Liver (tissue), 9 donors: ENCODE data around the gene SPTAN1. TPM values are rescaled to one million over a fixed set of nuclear protein-coding genes. Genes with fewer than 3 reads are reported as not detected.

ENCODE experiments used
- DNase-seq: peaks from one replicate; pipeline ENCODE4 v3.0.0-alpha.2; 2017; ENCODE audit warnings: low spot score
- H3K27ac ChIP-seq, 2 donors: one replicate each; pipeline ENCODE4 v1.7.0; 2013; ENCODE audit warnings: inconsistent platforms in 2 of 2, low read length in 2 of 2, control low read depth in 1 of 2, low read depth in 1 of 2, mild to moderate bottlenecking in 1 of 2
- H3K27me3 ChIP-seq, 4 donors: one replicate each; pipeline versions ENCODE4 v1.6.1 to v1.7.0; 2013; ENCODE audit warnings: low read length in 3 of 4, inconsistent platforms in 1 of 4, mild to moderate bottlenecking in 1 of 4, moderate library complexity in 1 of 4; ENCODE audit not compliant: control insufficient read depth in 4 of 4, insufficient read depth in 4 of 4
- H3K36me3 ChIP-seq, 4 donors: one replicate each; pipeline versions ENCODE4 v1.6.1 to v1.7.0; 2013; ENCODE audit warnings: low read length in 3 of 4, mild to moderate bottlenecking in 3 of 4, low read depth in 1 of 4, moderate library complexity in 1 of 4; ENCODE audit not compliant: control insufficient read depth in 4 of 4, insufficient read depth in 3 of 4
- H3K4me1 ChIP-seq, 4 donors: one replicate each; pipeline versions ENCODE4 v1.6.1 to v1.7.0; 2013; ENCODE audit warnings: low read length in 3 of 4, mild to moderate bottlenecking in 3 of 4, moderate library complexity in 1 of 4; ENCODE audit not compliant: control insufficient read depth in 4 of 4, insufficient read depth in 4 of 4
- H3K4me3 ChIP-seq, 3 donors: one replicate each; pipeline versions ENCODE4 v1.6.1 to v1.7.0; 2013; ENCODE audit warnings: low read length in 3 of 3, control low read depth in 1 of 3, low read depth in 1 of 3, mild to moderate bottlenecking in 1 of 3
- H3K9ac ChIP-seq, 2 donors: one replicate each; pipeline ENCODE4 v1.7.0; 2013; ENCODE audit warnings: low read length in 2 of 2, mild to moderate bottlenecking in 2 of 2, moderate library complexity in 2 of 2, control low read depth in 1 of 2, low read depth in 1 of 2
- H3K9me3 ChIP-seq, 4 donors: one replicate each; pipeline versions ENCODE4 v1.6.1 to v1.7.0; 2013; ENCODE audit warnings: low read length in 3 of 4; ENCODE audit not compliant: control insufficient read depth in 4 of 4
- CTCF ChIP-seq: fragments of 150-350 bp; IDR thresholded peaks from 2 replicates; pipeline ENCODE4 v1.5.1; 2017; ENCODE audit warnings: improper control_type of control experiment, low read depth, low read length; ENCODE audit not compliant: missing input control
- HNF4A ChIP-seq, 2 donors: conservative IDR thresholded peaks; 2 replicates each; pipeline ENCODE4 v1.6.1; 2016; ENCODE audit warnings: antibody characterized with exemption in 2 of 2, mild to moderate bottlenecking in 2 of 2
- MAX ChIP-seq: IDR thresholded peaks from 2 replicates; pipeline ENCODE4 v1.6.1; 2016; ENCODE audit warnings: antibody characterized with exemption
- NR2F2 ChIP-seq: IDR thresholded peaks from 2 replicates; pipeline ENCODE4 v1.6.1; 2016; ENCODE audit warnings: antibody characterized with exemption
- RAD21 ChIP-seq, 2 donors: IDR thresholded peaks; 2 replicates each; pipeline ENCODE4 v1.6.1; 2016; ENCODE audit warnings: antibody characterized with exemption in 2 of 2, mild to moderate bottlenecking in 2 of 2
- RXRA ChIP-seq, 2 donors: IDR thresholded peaks; 2 replicates each; pipeline ENCODE4 v1.6.1; 2017 to 2018; ENCODE audit warnings: antibody characterized with exemption in 2 of 2, mild to moderate bottlenecking in 1 of 2
- ZBTB33 ChIP-seq: IDR thresholded peaks from 2 replicates; pipeline ENCODE4 v1.6.1; 2016; ENCODE audit warnings: antibody characterized with exemption
- WGBS: extraction: QIAGEN DNeasy Blood & Tissue Kit; methylation state at CpG from one replicate; pipeline ENCODE4 v1.1.7; 2013; 5-methylcytosine and 5-hydroxymethylcytosine counted together
- polyA plus RNA-seq, 2 donors: library from polyadenylated mRNA; stranded (reverse) in 1 of 2; unstranded in 1 of 2; fragments of 200-250 nt in 1 of 2; fragments of >200 nt in 1 of 2; fragmentation: Nextera tagmentation in 1 of 2; extraction: Ambion mirVana in 1 of 2; gene quantifications; one replicate each; pipeline versions ENCODE4 v1.2.1 to v1.2.3, GENCODE V29; 2013 to 2015
- total RNA-seq, 2 donors: library from RNA; depleted of rRNA; stranded (reverse); fragments of >200 nt; gene quantifications; one replicate each; pipeline ENCODE4 v1.2.3, GENCODE V29; 2014
- TF ChIP-seq, protein P1 (sequence below): IDR thresholded peaks from 2 replicates; pipeline ENCODE4 v1.6.1; 2016; ENCODE audit warnings: antibody characterized with exemption, mild to moderate bottlenecking
- TF ChIP-seq, protein P2 (sequence below): IDR thresholded peaks from 2 replicates; pipeline ENCODE4 v1.6.1; 2016; ENCODE audit warnings: antibody characterized with exemption
- donor health status: healthy.
- donor health status: healthy.
- donor health status: healthy.
- donor health status: healthy.
- donor health status: healthy.

Gene SPTAN1
- total and polyA plus RNA-seq, 4 donors: 31.3 to 86.5 (median 60.4) TPM

DNA sequence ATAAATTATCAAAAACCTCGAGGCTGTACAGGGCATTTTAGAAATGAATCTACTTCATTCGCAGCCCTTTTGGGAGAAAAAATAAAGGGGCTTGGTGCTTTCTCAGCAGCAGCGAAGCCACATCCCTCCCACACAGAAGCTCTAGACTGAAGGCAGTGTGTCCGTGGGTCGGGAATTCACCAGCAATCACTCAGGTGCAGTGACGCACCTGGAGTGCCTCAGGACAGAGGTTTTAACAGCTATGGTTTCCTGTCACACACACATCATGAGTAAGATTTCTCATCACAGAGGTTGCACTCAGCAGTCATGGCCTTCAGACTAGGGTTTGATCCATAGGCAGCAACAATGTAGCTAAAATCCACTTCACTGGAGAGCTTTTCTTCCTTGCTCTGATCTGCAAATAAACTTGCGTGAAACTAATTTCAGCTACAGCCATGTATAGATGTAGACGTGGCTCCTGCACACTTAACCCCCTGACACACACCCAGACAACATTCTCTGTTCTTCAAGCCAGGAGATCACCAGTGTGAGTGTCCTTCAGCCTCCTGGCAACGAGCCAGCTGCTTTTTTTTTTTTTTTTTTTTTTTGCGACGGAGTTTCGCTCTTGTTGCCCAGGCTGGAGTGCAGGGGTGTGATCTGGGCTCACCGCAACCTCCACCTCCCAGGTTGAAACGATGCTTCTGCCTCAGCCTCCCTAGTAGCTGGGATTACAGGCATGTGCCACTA is 69.5 kb downstream of the SPTAN1 start:
- Histone ChIP-seq H3K36me3 (peaks cover 31 to 77% (median 54%) of the 10 kb centered on the region in 4 donors), H3K4me1 (peaks cover 0 to 8% (median 0%) of the 10 kb centered on the region in 4 donors), H3K9me3 (no peaks in the 10 kb centered on the region), H3K9ac (no peak overlapping the region), H3K27ac (no peak overlapping the region), H3K27me3 (no peaks in the 10 kb centered on the region), H3K4me3 (no peak overlapping the region)
- TF ChIP-seq MAX: no peak
- TF ChIP-seq, protein P1, sequence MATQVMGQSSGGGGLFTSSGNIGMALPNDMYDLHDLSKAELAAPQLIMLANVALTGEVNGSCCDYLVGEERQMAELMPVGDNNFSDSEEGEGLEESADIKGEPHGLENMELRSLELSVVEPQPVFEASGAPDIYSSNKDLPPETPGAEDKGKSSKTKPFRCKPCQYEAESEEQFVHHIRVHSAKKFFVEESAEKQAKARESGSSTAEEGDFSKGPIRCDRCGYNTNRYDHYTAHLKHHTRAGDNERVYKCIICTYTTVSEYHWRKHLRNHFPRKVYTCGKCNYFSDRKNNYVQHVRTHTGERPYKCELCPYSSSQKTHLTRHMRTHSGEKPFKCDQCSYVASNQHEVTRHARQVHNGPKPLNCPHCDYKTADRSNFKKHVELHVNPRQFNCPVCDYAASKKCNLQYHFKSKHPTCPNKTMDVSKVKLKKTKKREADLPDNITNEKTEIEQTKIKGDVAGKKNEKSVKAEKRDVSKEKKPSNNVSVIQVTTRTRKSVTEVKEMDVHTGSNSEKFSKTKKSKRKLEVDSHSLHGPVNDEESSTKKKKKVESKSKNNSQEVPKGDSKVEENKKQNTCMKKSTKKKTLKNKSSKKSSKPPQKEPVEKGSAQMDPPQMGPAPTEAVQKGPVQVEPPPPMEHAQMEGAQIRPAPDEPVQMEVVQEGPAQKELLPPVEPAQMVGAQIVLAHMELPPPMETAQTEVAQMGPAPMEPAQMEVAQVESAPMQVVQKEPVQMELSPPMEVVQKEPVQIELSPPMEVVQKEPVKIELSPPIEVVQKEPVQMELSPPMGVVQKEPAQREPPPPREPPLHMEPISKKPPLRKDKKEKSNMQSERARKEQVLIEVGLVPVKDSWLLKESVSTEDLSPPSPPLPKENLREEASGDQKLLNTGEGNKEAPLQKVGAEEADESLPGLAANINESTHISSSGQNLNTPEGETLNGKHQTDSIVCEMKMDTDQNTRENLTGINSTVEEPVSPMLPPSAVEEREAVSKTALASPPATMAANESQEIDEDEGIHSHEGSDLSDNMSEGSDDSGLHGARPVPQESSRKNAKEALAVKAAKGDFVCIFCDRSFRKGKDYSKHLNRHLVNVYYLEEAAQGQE: no peak
- WGBS: 76% methylated on average over 14 of the region's 14 CpGs
- DNase-seq: no peak

- no peak overlapping the region for H3K27ac ChIP-seq
Observed at GRCh38 chr9:128624566-128624965, 72.2 kb downstream of the SPTAN1 start.

GRCh38 chr9:128625391-128626146 is 73.2 kb downstream of the SPTAN1 start:
- Histone ChIP-seq H3K27me3 (no peaks in the 10 kb centered on the region), H3K4me3 (no peak overlapping the region), H3K36me3 (peaks cover 17 to 64% (median 40%) of the 10 kb centered on the region in 4 donors), H3K4me1 (peaks cover 5 to 25% (median 11%) of the 10 kb centered on the region in 4 donors), H3K27ac (no peak overlapping the region), H3K9me3 (no peaks in the 10 kb centered on the region), H3K9ac (no peak overlapping the region)
- no peak for TF ChIP-seq ZBTB33
- TF ChIP-seq HNF4A (conservative IDR thresholded peaks at IDR 0.05): peak in 1 of 2 donors; percentile 37
- TF ChIP-seq CTCF: no peak
- WGBS: 60% methylated on average over 20 of the region's 20 CpGs
- DNase-seq: no peak

More at GRCh38 chr9:128624566-128624965, 72.2 kb downstream of the SPTAN1 start:
- no peak overlapping the region for H3K4me3 ChIP-seq
- peaks cover 5 to 25% (median 11%) of the 10 kb centered on the region in 4 donors for H3K4me1 ChIP-seq
- no peak overlapping the region for H3K9ac ChIP-seq
- TF ChIP-seq RAD21 (IDR thresholded peaks at IDR 0.05) (no peak), NR2F2 (no peak), RXRA (IDR thresholded peaks at IDR 0.05) (no peak), HNF4A (conservative IDR thresholded peaks at IDR 0.05) (no peak)
- TF ChIP-seq, protein P2, sequence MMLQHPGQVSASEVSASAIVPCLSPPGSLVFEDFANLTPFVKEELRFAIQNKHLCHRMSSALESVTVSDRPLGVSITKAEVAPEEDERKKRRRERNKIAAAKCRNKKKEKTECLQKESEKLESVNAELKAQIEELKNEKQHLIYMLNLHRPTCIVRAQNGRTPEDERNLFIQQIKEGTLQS: no peak
- no peaks in the 10 kb centered on the region for H3K9me3 ChIP-seq
- DNase-seq: no peak
- H3K36me3 ChIP-seq: peaks cover 22 to 65% (median 45%) of the 10 kb centered on the region in 4 donors
- no peaks in the 10 kb centered on the region for H3K27me3 ChIP-seq
- 76% methylated on average over 10 of the region's 10 CpGs for WGBS
